Mesodermal cell (in vitro differentiated cells): ENCODE data around the gene HBA1.
"Not testable (repeated sequence)": the region's sequence is repeated elsewhere in the genome, so short reads cannot be mapped to it uniquely, and the experiment has no call there.

Experiments used
- H3K27ac ChIP-seq: 2 replicates; pipeline ENCODE4 v1.7.0; 2013; ENCODE audit warnings: mild to moderate bottlenecking, low read depth, low read length, moderate library complexity; ENCODE audit not compliant: severe bottlenecking
- H3K36me3 ChIP-seq: 2 replicates; pipeline ENCODE4 v1.7.1; 2013; ENCODE audit warnings: mild to moderate bottlenecking, low read length, moderate library complexity; ENCODE audit not compliant: control insufficient read depth, insufficient read depth
- H3K4me1 ChIP-seq: one replicate; pipeline ENCODE4 v1.7.1; 2013; ENCODE audit warnings: mild to moderate bottlenecking, low read length; ENCODE audit not compliant: insufficient read depth, control insufficient read depth, poor library complexity, severe bottlenecking
- H3K4me3 ChIP-seq: 2 replicates; pipeline ENCODE4 v1.7.0; 2013; ENCODE audit warnings: low read length, control low read depth, mild to moderate bottlenecking; ENCODE audit not compliant: insufficient read depth, poor library complexity, severe bottlenecking; ENCODE audit errors: extremely low read depth
- H3K9me3 ChIP-seq: 2 replicates; pipeline ENCODE4 v1.7.1; 2013; ENCODE audit warnings: mild to moderate bottlenecking, low read length, moderate library complexity; ENCODE audit not compliant: control insufficient read depth
- WGBS, 2 experiments: methylation state at CpG; one replicate each; pipeline ENCODE4 v1.1.5; 2013; ENCODE audit warnings: missing lambda C conversion rate in 2 of 2; ENCODE audit not compliant: insufficient coverage in 2 of 2; 5-methylcytosine and 5-hydroxymethylcytosine counted together

The HBA1 gene

DNA sequence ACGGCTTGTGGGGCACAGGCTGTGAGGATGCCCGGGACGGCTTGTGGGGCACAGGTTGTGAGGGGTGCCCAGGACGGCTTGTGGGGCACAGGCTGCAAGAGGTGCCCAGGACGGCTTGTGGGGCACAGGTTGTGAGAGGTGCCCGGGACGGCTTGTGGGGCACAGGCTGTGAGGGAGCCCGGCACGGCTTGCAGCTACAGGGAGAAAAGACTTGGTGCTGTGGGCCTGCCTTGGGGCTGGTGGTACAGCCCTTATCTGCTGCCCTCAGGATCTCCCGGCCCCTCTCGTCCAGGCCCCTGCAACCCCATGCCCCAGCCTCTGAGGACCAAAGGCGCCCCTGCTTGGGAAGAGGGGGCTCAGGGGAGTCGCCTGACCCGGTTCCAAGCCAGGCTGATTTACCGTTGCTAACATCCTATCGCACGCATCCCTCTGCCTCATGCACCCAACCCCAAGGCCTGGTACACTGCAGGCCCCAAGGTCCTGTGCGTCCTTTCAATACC, 15.7 kb upstream of the HBA1 start:
- no peaks in the 10 kb centered on the region for H3K9me3 ChIP-seq
- H3K36me3 ChIP-seq = no peaks in the 10 kb centered on the region
- WGBS, 2 experiments = 76 to 77% methylated on average over 5 to 13 of the region's 18 CpGs
- H3K4me1 ChIP-seq = peaks cover 3% of the 10 kb centered on the region
- H3K4me3 ChIP-seq = no peak overlapping the region
- H3K27ac ChIP-seq = no peak overlapping the region

DNA sequence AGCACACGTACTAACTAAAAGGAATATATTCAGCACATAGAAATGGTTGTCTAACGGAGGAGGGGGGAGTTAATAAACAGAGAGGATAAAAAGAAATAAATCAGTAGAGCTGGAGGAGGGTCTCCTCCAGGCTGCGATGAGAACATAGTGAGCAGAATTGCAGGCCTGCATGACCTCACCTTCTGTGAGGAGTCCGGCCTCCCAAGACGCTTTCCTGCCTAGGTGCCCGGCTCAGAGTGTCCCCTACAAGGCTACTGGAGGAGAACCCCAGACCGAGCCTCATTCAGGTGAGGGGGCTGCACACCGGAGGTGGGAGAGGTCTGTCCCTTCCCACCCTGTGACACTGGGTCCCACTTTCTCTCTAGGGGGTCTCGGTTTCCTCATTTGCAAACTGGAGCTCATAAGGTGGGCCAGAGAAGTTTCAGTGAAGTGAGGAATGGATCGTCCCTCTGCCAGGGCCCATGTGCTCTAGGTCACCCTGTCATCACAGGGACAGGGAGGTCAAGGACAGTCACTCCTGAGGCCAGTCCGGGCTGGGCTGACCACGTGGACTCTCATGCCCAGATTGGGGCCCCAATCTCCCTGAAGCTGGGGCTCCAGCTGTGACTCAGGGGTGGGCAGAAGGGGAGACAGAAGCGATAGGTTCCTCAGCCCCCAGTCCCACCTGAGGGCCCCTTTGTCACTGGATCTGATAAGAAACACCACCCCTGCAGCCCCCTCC, 14.0 kb upstream of the HBA1 start:
- Histone ChIP-seq H3K27ac (no peak overlapping the region), H3K4me1 (peaks cover 11% of the 10 kb centered on the region), H3K9me3 (no peaks in the 10 kb centered on the region), H3K4me3 (no peak overlapping the region), H3K36me3 (no peaks in the 10 kb centered on the region)
- WGBS, 2 experiments = 85 to 90% methylated on average over 8 to 10 of the region's 13 CpGs

DNA sequence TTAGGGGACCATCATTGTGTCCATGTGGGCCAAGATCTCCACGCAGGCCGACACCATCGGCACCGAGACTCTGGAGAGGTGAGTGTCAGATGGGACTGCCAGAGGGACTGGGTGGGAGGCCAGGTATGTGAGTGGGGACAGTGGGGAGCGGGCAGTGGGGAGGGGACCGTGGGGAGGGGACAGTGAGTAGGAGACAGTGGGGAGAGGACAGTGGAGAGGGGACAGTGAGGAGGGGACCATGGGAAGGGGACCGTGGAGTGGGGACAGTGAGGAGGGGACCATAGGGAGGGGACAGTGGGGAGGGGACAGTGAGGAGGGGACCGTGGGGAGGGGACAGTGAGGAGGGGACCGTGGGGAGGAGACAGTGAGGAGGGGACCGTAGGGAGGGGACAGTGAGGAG, 13.3 kb upstream of the HBA1 start:
- not testable (repeated sequence) for H3K9me3 ChIP-seq, H3K4me3 ChIP-seq, H3K27ac ChIP-seq, H3K36me3 ChIP-seq
- H3K4me1 ChIP-seq = peaks cover 11% of the 10 kb centered on the region
- 100% methylated on average over 2 of the region's 10 CpGs; no CpG with 5 or more reads in 1 of the 2 experiments for WGBS, 2 experiments

DNA sequence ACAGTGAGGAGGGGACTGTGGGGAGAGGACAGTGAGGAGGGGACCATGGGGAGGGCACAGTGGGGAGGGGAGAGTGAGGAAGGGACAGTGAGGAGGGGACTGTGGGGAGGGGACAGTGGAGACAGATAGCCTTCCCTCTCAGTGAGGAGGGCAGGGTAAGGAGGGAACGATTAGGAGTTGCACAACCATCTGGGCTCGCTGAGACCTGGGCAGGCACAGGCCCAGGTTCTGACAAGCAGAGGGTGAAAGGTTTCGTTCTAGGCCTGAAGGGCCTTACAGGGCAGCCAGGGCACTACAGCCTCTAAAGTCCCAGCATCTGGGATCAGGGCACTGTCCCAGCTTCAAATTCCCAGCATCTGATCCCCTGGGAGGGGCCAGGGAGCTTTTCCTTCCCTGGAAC, 12.8 kb upstream of the HBA1 start:
- H3K4me1 ChIP-seq = peaks cover 11% of the 10 kb centered on the region
- not testable (repeated sequence) for H3K9me3 ChIP-seq, H3K4me3 ChIP-seq, H3K27ac ChIP-seq, H3K36me3 ChIP-seq
- WGBS, 2 experiments = no CpG with 5 or more reads among the region's 3 CpGs

DNA sequence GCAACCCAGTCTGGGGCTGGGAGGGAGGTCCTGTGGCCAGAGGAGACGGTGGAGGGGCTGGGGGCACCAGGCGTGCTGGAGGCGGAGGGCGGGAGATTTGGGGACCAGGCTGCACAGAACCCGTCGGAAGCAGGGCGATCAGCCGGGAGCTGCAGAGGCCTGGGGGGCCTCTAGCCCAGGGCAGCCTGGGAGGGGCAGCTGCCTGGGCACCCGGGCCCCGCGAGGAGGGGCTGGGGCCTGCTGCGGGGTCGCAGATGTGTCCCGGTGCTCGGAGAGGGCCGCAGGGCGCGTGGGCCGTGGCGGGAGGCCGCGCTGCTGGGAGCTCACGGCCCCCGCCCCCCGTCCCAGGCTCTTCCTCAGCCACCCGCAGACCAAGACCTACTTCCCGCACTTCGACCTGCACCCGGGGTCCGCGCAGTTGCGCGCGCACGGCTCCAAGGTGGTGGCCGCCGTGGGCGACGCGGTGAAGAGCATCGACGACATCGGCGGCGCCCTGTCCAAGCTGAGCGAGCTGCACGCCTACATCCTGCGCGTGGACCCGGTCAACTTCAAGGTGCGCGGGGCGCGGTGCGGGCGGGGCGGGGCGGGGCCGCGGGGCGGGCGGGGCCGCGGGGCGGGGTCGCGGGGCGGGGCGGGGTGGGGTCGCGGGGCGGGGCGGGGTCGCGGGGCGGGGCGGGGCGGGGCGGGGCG, 12.2 kb upstream of the HBA1 start:
- WGBS, 2 experiments = no CpG with 5 or more reads among the region's 80 CpGs
- H3K9me3 ChIP-seq, H3K36me3 ChIP-seq, H3K4me3 ChIP-seq, H3K27ac ChIP-seq: not testable (repeated sequence)
- H3K4me1 ChIP-seq = peaks cover 11% of the 10 kb centered on the region

DNA sequence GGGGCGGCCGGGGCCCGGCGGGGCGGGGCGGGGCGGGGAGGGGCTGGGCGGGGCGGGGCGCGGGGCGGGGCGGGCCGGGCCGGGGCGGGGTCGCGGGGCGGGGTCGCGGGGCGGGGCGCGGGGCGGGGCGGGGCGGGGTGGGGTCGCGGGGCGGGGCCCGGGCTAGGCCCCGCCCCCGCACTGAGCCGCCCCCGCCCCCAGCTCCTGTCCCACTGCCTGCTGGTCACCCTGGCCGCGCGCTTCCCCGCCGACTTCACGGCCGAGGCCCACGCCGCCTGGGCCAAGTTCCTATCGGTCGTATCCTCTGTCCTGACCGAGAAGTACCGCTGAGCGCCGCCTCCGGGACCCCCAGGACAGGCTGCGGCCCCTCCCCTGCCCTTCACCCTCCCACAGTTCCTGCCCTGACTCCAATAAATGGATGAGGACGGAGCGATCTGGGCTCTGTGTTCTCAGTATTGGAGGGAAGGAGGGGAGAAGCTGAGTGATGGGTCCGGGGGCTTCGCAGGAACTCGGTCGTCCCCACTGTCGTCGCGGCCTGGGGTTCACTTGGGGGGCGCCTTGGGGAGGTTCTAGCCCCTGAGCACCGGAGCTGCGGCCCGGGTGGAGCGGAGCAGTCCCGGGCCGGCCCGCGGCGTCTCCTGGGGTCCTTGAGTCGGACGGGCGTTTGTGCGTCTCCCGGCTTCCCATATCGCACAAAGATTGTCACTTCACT, 11.5 kb upstream of the HBA1 start:
- WGBS, 2 experiments = 2 to 4% methylated on average over 32 to 33 of the region's 77 CpGs
- H3K4me1 ChIP-seq = peaks cover 11% of the 10 kb centered on the region
- no peaks in the 10 kb centered on the region for H3K36me3 ChIP-seq
- H3K27ac ChIP-seq = no peak overlapping the region
- no peaks in the 10 kb centered on the region for H3K9me3 ChIP-seq
- H3K4me3 ChIP-seq = no peak overlapping the region

DNA sequence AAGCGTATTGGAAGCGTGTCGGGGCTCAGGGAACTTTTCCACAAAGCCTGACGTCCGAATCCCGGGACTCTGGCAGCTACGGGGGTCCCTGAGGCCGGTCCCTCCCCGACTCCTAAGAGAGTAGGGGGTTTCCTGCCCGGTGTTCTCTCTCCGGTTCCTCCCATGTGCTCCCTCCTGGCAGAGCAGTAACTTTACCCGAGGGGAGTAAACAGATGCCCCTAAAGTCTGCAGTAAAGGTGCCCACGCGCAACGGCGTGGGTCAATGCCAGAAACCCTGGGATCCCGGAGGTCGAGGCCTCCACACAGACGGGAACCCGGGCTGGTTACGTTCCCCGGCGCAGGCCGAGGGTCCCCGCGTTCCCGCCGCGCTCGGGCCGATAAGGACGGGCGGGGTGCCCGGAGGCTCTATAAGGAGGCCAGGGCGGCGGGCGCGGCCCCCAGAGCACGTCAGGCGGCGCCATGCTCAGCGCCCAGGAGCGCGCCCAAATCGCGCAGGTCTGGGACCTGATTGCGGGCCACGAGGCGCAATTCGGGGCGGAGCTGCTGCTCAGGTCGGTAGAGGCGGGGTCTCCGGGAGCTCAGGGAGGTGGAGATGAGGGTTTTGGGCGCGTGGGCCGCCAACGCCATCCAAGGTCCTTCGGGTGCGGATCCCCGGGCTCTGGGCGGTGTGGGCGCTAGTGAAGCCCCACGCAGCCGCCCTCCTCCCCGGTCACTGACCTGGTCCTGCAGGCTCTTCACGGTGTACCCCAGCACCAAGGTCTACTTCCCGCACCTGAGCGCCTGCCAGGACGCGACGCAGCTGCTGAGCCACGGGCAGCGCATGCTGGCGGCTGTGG, 10.7 kb upstream of the HBA1 start, which contains the start of gene HBM:
HBM (plus strand) TSS at position 440 of the 836 bp plus-strand sequence; CDS start at position 460, 20 bp downstream.
- Histone ChIP-seq H3K4me3 (no peak within 1 kb of the TSS), H3K27ac (no peak within 1 kb of the TSS), H3K36me3 (no peaks in the 10 kb centered on the region), H3K9me3 (no peaks in the 10 kb centered on the region), H3K4me1 (peaks cover 11% of the 10 kb centered on the region)
- WGBS, 2 experiments = 5 to 6% methylated on average over 58 to 68 of the region's 75 CpGs

DNA sequence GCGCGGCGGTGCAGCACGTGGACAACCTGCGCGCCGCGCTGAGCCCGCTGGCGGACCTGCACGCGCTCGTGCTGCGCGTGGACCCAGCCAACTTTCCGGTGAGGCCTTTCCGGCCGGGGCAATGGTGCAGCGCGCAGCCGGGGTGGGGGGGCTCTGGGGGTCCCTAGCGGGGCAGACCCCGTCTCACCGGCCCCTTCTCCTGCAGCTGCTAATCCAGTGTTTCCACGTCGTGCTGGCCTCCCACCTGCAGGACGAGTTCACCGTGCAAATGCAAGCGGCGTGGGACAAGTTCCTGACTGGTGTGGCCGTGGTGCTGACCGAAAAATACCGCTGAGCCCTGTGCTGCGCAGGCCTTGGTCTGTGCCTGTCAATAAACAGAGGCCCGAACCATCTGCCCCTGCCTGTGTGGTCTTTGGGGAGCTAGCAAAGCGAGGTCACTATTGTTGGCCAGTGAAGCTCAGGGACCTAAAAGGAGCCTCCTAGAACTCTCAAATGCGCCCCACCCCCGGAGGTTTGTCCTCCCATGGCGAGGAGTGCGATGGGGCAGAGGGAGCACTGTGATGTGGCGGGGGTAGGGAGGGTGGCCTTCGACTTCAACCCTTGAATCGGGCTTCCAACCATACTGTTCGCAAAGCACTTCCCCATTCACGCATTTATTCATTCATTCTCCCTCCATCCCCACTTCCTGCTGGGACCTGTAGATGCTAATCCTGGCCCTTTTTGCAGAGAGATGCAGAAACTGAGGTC, 9.9 kb upstream of the HBA1 start:
- Histone ChIP-seq H3K27ac (no peak overlapping the region), H3K9me3 (no peaks in the 10 kb centered on the region), H3K4me3 (no peak overlapping the region), H3K36me3 (no peaks in the 10 kb centered on the region), H3K4me1 (peaks cover 11% of the 10 kb centered on the region)
- WGBS, 2 experiments = 10 to 14% methylated on average over 21 to 39 of the region's 45 CpGs

DNA sequence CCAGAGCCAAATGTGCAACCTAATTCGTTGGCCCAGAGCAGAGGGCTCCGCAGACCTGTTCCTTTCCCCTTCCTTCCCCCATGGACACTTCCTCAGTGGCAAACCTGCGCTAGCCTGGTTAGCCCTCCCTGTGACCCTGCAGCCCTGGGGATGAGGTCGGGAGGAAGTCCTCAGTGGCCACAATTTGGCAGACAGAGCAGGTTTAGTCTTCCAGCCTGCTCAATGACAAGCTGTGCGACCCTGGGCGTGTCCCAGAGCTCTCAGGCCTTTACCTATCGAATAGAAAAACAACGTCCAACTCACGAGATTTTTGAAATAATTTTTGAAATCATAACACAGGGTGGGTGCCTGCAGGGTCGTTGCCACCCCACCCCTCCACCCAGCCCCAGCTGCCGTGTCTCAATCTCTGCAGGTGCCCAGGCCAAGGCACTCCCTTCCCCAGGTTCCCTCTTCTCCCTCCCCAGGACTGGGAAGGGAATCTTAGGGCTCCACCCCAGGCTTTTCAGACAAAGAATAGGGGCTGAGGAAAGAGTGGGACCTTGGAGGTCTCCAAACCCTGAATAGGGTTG, 9.3 kb upstream of the HBA1 start:
- WGBS, 2 experiments = 21 to 36% methylated on average over 10 to 11 of the region's 11 CpGs
- peaks cover 11% of the 10 kb centered on the region for H3K4me1 ChIP-seq
- no peaks in the 10 kb centered on the region for H3K9me3 ChIP-seq
- no peak overlapping the region for H3K27ac ChIP-seq
- H3K4me3 ChIP-seq = no peak overlapping the region
- no peaks in the 10 kb centered on the region for H3K36me3 ChIP-seq
